GM12878 (cell line): ENCODE measurements around the gene SETSIP.

Source experiments
- EZH2 ChIP-seq: IDR thresholded peaks from 2 replicates; pipeline ENCODE4 v1.6.1; 2012; ENCODE audit warnings: low read depth, mild to moderate bottlenecking, control low read depth, inconsistent platforms, low read length, borderline replicate concordance; ENCODE audit not compliant: control insufficient read depth
- NFYB ChIP-seq: IDR thresholded peaks from 2 replicates; pipeline ENCODE4 v1.6.1; 2011; ENCODE audit warnings: low read depth, mild to moderate bottlenecking, low read length, improper control_type of control experiment, moderate library complexity; ENCODE audit not compliant: insufficient read depth
- NR2C1 ChIP-seq: fragments of 450-650 bp; IDR thresholded peaks from 2 replicates; pipeline ENCODE4 v1.6.1; 2017; ENCODE audit warnings: antibody characterized with exemption, mild to moderate bottlenecking, moderate library complexity
- REST ChIP-seq: IDR thresholded peaks from 2 replicates; pipeline ENCODE4 v1.6.1; 2012; ENCODE audit warnings: mild to moderate bottlenecking, low read depth, low read length

DNA sequence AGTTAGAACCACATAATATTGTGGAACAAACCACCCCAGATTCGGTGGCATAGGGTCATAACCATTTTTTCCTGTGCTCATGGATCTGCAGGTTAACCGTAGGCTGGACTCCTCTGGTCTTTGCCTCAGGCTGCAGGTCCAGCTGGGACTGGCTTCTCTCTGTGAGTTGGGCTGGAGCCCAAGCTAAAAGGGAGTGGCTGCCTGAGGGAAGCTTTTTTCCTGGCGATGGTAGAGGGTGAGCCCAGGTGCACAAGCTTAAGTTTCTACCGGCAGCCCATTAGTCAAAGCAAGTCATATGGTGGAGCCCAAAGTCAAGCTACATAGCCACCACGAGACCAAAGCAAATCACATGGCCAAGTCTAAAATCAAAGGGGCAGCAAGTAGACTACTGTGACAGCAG, 31.6 kb downstream of the SETSIP start:
- TF ChIP-seq EZH2 (no peak), REST (no peak), NR2C1 (no peak), NFYB (no peak)
